Hepatocyte (in vitro differentiated cells): ENCODE results near the gene ARHGAP15.

Source experiments
- EZH2 ChIP-seq: fragments of 200-600 bp; sonication (generic); IDR thresholded peaks from 2 replicates; pipeline ENCODE4 v1.6.1; 2016; ENCODE audit warnings: antibody characterized with exemption, mild to moderate bottlenecking, borderline replicate concordance
- TF ChIP-seq, protein P1 (sequence below): fragments of 200-600 bp; sonication (generic); IDR thresholded peaks from 2 replicates; pipeline ENCODE4 v1.5.1; 2016; ENCODE audit warnings: antibody characterized with exemption, mild to moderate bottlenecking; ENCODE audit not compliant: poor library complexity

DNA sequence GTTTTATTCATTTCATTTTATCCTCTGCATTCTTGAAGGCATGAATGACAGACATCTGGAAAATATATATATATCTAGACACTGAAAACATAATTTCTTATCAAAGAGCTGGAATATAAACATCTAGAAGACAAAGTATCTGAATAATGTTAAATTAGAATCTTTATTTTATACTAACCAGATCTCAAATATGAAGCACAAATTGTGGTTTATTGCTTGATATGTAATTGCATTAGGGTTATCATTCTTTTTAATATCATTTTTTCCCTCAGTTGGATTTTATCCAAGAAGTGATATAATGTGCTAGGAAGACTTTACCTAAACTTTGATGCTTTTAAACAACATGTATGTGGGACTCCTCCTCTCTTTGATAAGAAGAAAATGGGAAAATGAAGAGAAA, 331.2 kb downstream of the ARHGAP15 start:
- TF ChIP-seq, protein P1, sequence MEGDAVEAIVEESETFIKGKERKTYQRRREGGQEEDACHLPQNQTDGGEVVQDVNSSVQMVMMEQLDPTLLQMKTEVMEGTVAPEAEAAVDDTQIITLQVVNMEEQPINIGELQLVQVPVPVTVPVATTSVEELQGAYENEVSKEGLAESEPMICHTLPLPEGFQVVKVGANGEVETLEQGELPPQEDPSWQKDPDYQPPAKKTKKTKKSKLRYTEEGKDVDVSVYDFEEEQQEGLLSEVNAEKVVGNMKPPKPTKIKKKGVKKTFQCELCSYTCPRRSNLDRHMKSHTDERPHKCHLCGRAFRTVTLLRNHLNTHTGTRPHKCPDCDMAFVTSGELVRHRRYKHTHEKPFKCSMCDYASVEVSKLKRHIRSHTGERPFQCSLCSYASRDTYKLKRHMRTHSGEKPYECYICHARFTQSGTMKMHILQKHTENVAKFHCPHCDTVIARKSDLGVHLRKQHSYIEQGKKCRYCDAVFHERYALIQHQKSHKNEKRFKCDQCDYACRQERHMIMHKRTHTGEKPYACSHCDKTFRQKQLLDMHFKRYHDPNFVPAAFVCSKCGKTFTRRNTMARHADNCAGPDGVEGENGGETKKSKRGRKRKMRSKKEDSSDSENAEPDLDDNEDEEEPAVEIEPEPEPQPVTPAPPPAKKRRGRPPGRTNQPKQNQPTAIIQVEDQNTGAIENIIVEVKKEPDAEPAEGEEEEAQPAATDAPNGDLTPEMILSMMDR = no peak
- no peak for TF ChIP-seq EZH2
